A673 (cell line): ENCODE measurements around the gene CEACAM6. TPM values are rescaled to one million over a fixed set of nuclear protein-coding genes. Genes with fewer than 3 reads are reported as not detected.

Experiments
- BruUV-seq: library from RNA; stranded (reverse); fragments of 400-500 nt; replicated peaks from 2 replicates; lab custom pipeline; 2021; lab: Mats Ljungman, UMichigan
- CTCF ChIA-PET: fragments of 300-600 bp; sonication (Branson Sonifier 250); formaldehyde crosslinking; loops from one replicate; lab custom pipeline; 2022; ENCODE audit warnings: antibody characterized with exemption; lab: Charles Lee
- POLR2A ChIA-PET: fragments of 300-600 bp; sonication (Branson Sonifier 250); formaldehyde crosslinking; loops from one replicate; lab custom pipeline; 2022; ENCODE audit warnings: antibody characterized with exemption; ENCODE audit not compliant: low non-redundant PET; lab: Charles Lee
- DNase-seq: peaks from one replicate; pipeline ENCODE4 v3.0.0-alpha.2; 2015; ENCODE audit warnings: low spot score
- H3K27ac ChIP-seq: fragments of 200-600 bp; sonication (generic); 2 replicates; pipeline ENCODE4 v1.5.1; 2016; ENCODE audit warnings: mixed run types, low read depth, mild to moderate bottlenecking, mixed read lengths, antibody characterized with exemption, low read length; ENCODE audit not compliant: poor library complexity, severe bottlenecking
- H3K27me3 ChIP-seq: fragments of 200-600 bp; sonication (generic); replicated peaks from 2 replicates; pipeline ENCODE4 v1.6.1; 2017; ENCODE audit warnings: mixed run types, low read depth, mild to moderate bottlenecking, mixed read lengths, antibody characterized with exemption, low read length; ENCODE audit not compliant: insufficient read depth, poor library complexity
- H3K36me3 ChIP-seq: fragments of 200-600 bp; sonication (generic); 2 replicates; pipeline ENCODE4 v1.6.1; 2016; ENCODE audit warnings: mixed run types, mild to moderate bottlenecking, mixed read lengths, antibody characterized with exemption, low read length; ENCODE audit not compliant: insufficient read depth, poor library complexity, severe bottlenecking
- H3K4me1 ChIP-seq: fragments of 200-600 bp; sonication (generic); 2 replicates; pipeline ENCODE4 v1.6.1; 2017; ENCODE audit warnings: mixed run types, mild to moderate bottlenecking, mixed read lengths, antibody characterized with exemption, low read length; ENCODE audit not compliant: insufficient read depth, poor library complexity, severe bottlenecking
- H3K4me3 ChIP-seq: fragments of 200-600 bp; sonication (generic); 2 replicates; pipeline ENCODE4 v1.5.1; 2016; ENCODE audit warnings: low read depth, mixed run types, mild to moderate bottlenecking, mixed read lengths, low read length; ENCODE audit not compliant: poor library complexity, severe bottlenecking
- H3K9me3 ChIP-seq: fragments of 200-600 bp; sonication (generic); 2 replicates; pipeline ENCODE4 v1.6.1; 2016; ENCODE audit warnings: mixed run types, low read depth, mild to moderate bottlenecking, mixed read lengths, antibody characterized with exemption, low read length; ENCODE audit not compliant: poor library complexity, severe bottlenecking
- EZH2 ChIP-seq: fragments of 200-600 bp; sonication (generic); IDR thresholded peaks from 2 replicates; pipeline ENCODE4 v1.6.1; 2017; ENCODE audit warnings: borderline replicate concordance, low read depth, mild to moderate bottlenecking, mixed read lengths, antibody characterized with exemption, low read length; ENCODE audit not compliant: poor library complexity, severe bottlenecking
- intact Hi-C: fragments of 100-400 bp; cut with micrococcal nuclease; formaldehyde crosslinking; loops from one replicate; pipeline ENCODE4 v1.10.0; 2022; ENCODE audit not compliant: unreplicated experiment
- total RNA-seq: library from RNA; stranded (reverse); gene quantifications from 2 replicates; pipeline ENCODE4 v1.2.3, GENCODE V29; 2021
- TF ChIP-seq, protein P1 (sequence below): fragments of 300-800, 200-600 bp; sonication (generic); conservative IDR thresholded peaks from 2 replicates; pipeline ENCODE4 v1.5.1; 2017; ENCODE audit warnings: low read depth, mild to moderate bottlenecking, antibody characterized with exemption, low read length, moderate library complexity, mixed read lengths

The CEACAM6 gene
- total RNA-seq, 1 experiment from 2014 or later = 2.4 TPM

DNA sequence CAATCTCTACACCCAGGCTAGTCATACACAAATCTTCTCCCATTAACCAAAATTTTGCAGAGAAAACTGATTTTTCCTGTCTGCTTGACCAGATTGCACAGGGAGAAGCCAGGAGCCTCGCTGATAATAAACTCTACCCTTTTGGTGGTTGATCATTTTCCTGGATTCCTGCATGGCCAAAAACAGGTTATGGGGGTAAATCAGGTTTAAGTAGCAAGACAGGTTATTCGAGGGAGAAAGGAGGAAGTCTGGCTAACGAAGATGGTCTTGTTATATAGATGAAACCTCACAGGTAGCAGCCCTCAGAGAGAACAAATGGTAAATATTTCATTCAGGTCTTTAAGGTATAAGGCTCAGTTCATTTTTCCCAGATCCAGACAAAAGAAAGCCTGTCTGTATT, 16.0 kb upstream of the CEACAM6 start:
- ChIA-PET POLR2A (no interaction called here), CTCF (no interaction called here)
- TF ChIP-seq EZH2 = no peak
- TF ChIP-seq, protein P1, sequence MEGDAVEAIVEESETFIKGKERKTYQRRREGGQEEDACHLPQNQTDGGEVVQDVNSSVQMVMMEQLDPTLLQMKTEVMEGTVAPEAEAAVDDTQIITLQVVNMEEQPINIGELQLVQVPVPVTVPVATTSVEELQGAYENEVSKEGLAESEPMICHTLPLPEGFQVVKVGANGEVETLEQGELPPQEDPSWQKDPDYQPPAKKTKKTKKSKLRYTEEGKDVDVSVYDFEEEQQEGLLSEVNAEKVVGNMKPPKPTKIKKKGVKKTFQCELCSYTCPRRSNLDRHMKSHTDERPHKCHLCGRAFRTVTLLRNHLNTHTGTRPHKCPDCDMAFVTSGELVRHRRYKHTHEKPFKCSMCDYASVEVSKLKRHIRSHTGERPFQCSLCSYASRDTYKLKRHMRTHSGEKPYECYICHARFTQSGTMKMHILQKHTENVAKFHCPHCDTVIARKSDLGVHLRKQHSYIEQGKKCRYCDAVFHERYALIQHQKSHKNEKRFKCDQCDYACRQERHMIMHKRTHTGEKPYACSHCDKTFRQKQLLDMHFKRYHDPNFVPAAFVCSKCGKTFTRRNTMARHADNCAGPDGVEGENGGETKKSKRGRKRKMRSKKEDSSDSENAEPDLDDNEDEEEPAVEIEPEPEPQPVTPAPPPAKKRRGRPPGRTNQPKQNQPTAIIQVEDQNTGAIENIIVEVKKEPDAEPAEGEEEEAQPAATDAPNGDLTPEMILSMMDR = no peak
- Histone ChIP-seq H3K27ac (no peak overlapping the region), H3K4me1 (peaks cover 31% of the 10 kb centered on the region), H3K36me3 (no peaks in the 10 kb centered on the region), H3K27me3 (no peaks in the 10 kb centered on the region), H3K9me3 (no peaks in the 10 kb centered on the region), H3K4me3 (no peak overlapping the region)
- intact Hi-C loops = no loop called here
- DNase-seq = no peak
- no TSS peak for BruUV-seq

DNA sequence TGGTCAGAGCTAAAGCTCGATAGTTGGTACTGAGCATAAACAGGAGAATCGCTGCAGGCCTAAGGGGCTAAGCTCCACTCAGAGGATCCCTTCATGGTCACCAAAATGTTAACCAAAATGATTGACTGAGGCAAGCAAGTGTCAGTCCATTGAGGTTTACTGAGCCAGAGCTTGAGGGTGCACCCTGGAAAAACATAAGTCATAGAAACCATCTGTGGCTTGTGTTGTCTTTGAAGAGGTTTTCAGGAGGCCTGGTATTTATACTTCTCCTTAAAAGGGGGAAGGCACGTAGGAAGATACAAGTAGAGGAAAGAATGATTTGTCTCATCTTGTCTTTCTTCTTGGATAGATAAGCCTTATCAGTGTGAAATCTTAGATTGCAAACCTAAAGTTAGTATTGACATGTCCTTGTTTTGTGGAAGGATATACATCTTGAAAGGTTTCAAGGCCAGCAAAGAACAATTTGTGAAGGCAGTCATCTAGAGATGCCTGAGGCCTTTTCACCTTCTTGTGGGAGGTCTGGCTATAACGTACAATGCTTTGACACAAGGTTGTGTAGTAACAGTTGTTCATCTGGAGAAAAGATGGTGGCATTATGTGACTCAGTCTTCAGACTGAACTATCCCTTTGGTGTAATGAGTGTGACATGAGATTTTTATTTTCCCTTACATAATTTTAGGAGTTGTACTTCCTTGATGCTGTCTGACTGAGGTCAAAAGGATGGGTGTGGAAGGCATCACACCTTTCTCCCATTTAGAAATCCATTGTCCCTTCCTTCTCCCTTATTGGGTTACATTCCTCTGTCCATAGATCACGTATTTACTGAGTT, 14.7 kb upstream of the CEACAM6 start:
- no TSS peak for BruUV-seq
- Histone ChIP-seq H3K36me3 (no peaks in the 10 kb centered on the region), H3K9me3 (no peaks in the 10 kb centered on the region)

DNA sequence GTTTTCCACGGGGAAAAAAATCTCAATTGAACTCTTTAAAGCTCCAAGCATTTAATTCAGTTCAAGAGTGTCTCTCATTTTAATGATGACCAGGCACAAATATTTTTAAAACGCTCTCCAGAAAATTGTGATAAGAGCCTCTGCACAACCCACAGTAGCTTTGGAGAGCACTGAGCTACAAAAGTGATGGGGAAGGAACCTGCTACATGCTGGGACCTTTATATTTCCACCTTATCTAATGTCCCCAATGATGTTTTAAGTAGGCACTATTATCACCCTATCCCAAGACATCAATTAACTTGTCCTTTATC, 14.1 kb upstream of the CEACAM6 start:
- no peaks in the 10 kb centered on the region for H3K9me3 ChIP-seq
- ChIA-PET POLR2A (no interaction called here), CTCF (no interaction called here)
- no peak overlapping the region for H3K4me3 ChIP-seq
- intact Hi-C loops = loop anchor here (10.0 kb wide), 1 partner anchor 346 kb away; the partner anchor contains the start of genes BCKDHA and EXOSC5
- TF ChIP-seq, protein P1 = no peak
- TF ChIP-seq EZH2 = no peak
- BruUV-seq = no TSS peak
- no peaks in the 10 kb centered on the region for H3K27me3 ChIP-seq
- H3K27ac ChIP-seq = no peak overlapping the region
- peaks cover 47% of the 10 kb centered on the region for H3K4me1 ChIP-seq
- no peak for DNase-seq
- H3K36me3 ChIP-seq = no peaks in the 10 kb centered on the region

More for the DNA sequence above, 14.7 kb upstream of the CEACAM6 start:
- POLR2A ChIA-PET = no interaction called here
- H3K4me3 ChIP-seq = no peak overlapping the region
- H3K4me1 ChIP-seq = peaks cover 42% of the 10 kb centered on the region
- no peak overlapping the region for H3K27ac ChIP-seq
- no peak for TF ChIP-seq EZH2
- TF ChIP-seq, protein P1 = no peak
- intact Hi-C loops = loop anchor here (10.0 kb wide), 1 partner anchor 346 kb away; the partner anchor contains the start of genes BCKDHA and EXOSC5
- CTCF ChIA-PET = interaction anchor here (0.6 kb wide), 1 partner anchor 98 kb away, joined by 3 read pairs; no protein-coding TSS in a partner anchor
- DNase-seq = no peak
- no peaks in the 10 kb centered on the region for H3K27me3 ChIP-seq
